ENCODE results near the gene POU2F1.

GRCh38 chr1:167194182-167194581 lies 26.5 kb upstream of the POU2F1 start:
- TF ChIP-seq, protein P1, sequence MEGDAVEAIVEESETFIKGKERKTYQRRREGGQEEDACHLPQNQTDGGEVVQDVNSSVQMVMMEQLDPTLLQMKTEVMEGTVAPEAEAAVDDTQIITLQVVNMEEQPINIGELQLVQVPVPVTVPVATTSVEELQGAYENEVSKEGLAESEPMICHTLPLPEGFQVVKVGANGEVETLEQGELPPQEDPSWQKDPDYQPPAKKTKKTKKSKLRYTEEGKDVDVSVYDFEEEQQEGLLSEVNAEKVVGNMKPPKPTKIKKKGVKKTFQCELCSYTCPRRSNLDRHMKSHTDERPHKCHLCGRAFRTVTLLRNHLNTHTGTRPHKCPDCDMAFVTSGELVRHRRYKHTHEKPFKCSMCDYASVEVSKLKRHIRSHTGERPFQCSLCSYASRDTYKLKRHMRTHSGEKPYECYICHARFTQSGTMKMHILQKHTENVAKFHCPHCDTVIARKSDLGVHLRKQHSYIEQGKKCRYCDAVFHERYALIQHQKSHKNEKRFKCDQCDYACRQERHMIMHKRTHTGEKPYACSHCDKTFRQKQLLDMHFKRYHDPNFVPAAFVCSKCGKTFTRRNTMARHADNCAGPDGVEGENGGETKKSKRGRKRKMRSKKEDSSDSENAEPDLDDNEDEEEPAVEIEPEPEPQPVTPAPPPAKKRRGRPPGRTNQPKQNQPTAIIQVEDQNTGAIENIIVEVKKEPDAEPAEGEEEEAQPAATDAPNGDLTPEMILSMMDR (IDR thresholded peaks at IDR 0.05) = no peak
- no peak for TF ChIP-seq POLR2AphosphoS5 (IDR thresholded peaks at IDR 0.05)
- TF ChIP-seq POLR2A (IDR thresholded peaks at IDR 0.05) = no peak
